DND-41 (cell line): ENCODE data around the gene NAPEPLD.
"Not testable (repeated sequence)": the region's sequence is repeated elsewhere in the genome, so short reads cannot be mapped to it uniquely, and the experiment has no call there.

Experiments
- ATAC-seq: fragments of 200-7000 bp; cut with Tn5 transposase; 3 replicates; pipeline ENCODE4 v1.9.1; 2021; ENCODE audit warnings: low read depth; ENCODE audit not compliant: insufficient read depth
- DNase-seq: peaks from one replicate; pipeline ENCODE4 v3.0.0-alpha.2; 2020
- H2AFZ ChIP-seq: 2 replicates; pipeline ENCODE4 v1.6.0; 2012; ENCODE audit warnings: low read depth, low read length
- H3K27ac ChIP-seq: 2 replicates; pipeline ENCODE4 v1.5.1; 2012; ENCODE audit warnings: low read length, inconsistent platforms
- H3K27me3 ChIP-seq: fragments of 200-600 bp; sonication (generic); 2 replicates; pipeline ENCODE4 v1.6.0; 2012; ENCODE audit warnings: low read length, mild to moderate bottlenecking, inconsistent platforms; ENCODE audit not compliant: insufficient read depth, poor library complexity
- H3K36me3 ChIP-seq: 2 replicates; pipeline ENCODE4 v1.5.1; 2012; ENCODE audit warnings: low read length, inconsistent platforms; ENCODE audit not compliant: insufficient read depth
- H3K4me1 ChIP-seq: 2 replicates; pipeline ENCODE4 v1.5.1; 2012; ENCODE audit warnings: mild to moderate bottlenecking, low read length; ENCODE audit not compliant: insufficient read depth
- H3K4me2 ChIP-seq: 2 replicates; pipeline ENCODE4 v1.6.0; 2012; ENCODE audit warnings: mild to moderate bottlenecking, moderate library complexity, low read length, inconsistent platforms; ENCODE audit not compliant: insufficient read depth
- H3K4me3 ChIP-seq, 2 experiments: fragments of 200-600 bp in 1 of 2; shearing (Covaris generic) in 1 of 2; 2 replicates each; pipeline ENCODE4 v1.5.1; 2012 to 2016; ENCODE audit warnings: inconsistent platforms in 2 of 2, low read length in 2 of 2, mild to moderate bottlenecking in 2 of 2, low read depth in 1 of 2, moderate library complexity in 1 of 2
- H3K79me2 ChIP-seq: 2 replicates; pipeline ENCODE4 v1.6.0; 2012; ENCODE audit warnings: low read length, inconsistent platforms; ENCODE audit not compliant: insufficient read depth
- H3K9ac ChIP-seq: 2 replicates; pipeline ENCODE4 v1.6.0; 2012; ENCODE audit warnings: low read depth, mild to moderate bottlenecking, inconsistent platforms, low read length, moderate library complexity
- H3K9me3 ChIP-seq: 2 replicates; pipeline ENCODE4 v1.5.1; 2012; ENCODE audit warnings: low read length, moderate library complexity, mild to moderate bottlenecking, inconsistent platforms; ENCODE audit not compliant: insufficient read depth, severe bottlenecking
- H4K20me1 ChIP-seq: 2 replicates; pipeline ENCODE4 v1.6.0; 2012; ENCODE audit warnings: low read length; ENCODE audit not compliant: insufficient read depth
- EZH2 ChIP-seq: IDR thresholded peaks from 3 replicates; pipeline ENCODE4 v1.6.1; 2012; ENCODE audit warnings: borderline replicate concordance, low read depth, mild to moderate bottlenecking, moderate library complexity, low read length, inconsistent platforms; ENCODE audit not compliant: severe bottlenecking
- TF ChIP-seq, protein P1 (sequence below): IDR thresholded peaks from 2 replicates; pipeline ENCODE4 v1.5.1; 2012; ENCODE audit warnings: borderline replicate concordance, low read length, moderate library complexity, mild to moderate bottlenecking; ENCODE audit not compliant: poor library complexity, severe bottlenecking; ENCODE audit errors: extremely low read depth

NAPEPLD gene

DNA sequence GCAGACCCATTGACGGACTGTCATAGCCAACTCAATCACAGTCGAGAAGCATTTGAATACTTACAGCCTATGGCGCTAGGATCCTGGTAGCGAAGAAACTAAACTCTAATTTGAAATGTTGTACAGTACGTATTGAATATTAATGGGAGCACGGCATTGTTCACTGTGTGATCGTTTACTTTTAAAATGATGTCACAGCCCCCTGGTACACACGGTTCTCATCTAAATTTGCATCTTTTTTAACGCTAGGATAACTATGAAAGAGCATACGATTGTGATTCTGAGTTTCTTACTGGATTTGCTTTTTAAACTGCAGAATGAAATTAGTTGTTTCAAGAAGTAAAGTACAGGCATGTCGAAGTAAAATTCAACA lies 895 bp upstream of the NAPEPLD start:
- peak overlapping the region; percentile 25 to 70 for H3K4me3 ChIP-seq
- H3K79me2 ChIP-seq: peaks cover 47% of the 10 kb centered on the region
- no peaks in the 10 kb centered on the region for H3K36me3 ChIP-seq
- no peak for ATAC-seq
- H2AFZ ChIP-seq: peak overlapping the region; percentile 94
- H3K4me1 ChIP-seq: peaks cover 45% of the 10 kb centered on the region
- no peaks in the 10 kb centered on the region for H3K27me3 ChIP-seq
- H3K27ac ChIP-seq: peak overlapping the region; percentile 95
- H3K9me3 ChIP-seq: no peaks in the 10 kb centered on the region
- H3K9ac ChIP-seq: peak overlapping the region; percentile 80
- no peak for DNase-seq
- peak overlapping the region; percentile 60 for H3K4me2 ChIP-seq
- TF ChIP-seq, protein P1, sequence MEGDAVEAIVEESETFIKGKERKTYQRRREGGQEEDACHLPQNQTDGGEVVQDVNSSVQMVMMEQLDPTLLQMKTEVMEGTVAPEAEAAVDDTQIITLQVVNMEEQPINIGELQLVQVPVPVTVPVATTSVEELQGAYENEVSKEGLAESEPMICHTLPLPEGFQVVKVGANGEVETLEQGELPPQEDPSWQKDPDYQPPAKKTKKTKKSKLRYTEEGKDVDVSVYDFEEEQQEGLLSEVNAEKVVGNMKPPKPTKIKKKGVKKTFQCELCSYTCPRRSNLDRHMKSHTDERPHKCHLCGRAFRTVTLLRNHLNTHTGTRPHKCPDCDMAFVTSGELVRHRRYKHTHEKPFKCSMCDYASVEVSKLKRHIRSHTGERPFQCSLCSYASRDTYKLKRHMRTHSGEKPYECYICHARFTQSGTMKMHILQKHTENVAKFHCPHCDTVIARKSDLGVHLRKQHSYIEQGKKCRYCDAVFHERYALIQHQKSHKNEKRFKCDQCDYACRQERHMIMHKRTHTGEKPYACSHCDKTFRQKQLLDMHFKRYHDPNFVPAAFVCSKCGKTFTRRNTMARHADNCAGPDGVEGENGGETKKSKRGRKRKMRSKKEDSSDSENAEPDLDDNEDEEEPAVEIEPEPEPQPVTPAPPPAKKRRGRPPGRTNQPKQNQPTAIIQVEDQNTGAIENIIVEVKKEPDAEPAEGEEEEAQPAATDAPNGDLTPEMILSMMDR: no peak
- TF ChIP-seq EZH2: no peak
- no peaks in the 10 kb centered on the region for H4K20me1 ChIP-seq

DNA sequence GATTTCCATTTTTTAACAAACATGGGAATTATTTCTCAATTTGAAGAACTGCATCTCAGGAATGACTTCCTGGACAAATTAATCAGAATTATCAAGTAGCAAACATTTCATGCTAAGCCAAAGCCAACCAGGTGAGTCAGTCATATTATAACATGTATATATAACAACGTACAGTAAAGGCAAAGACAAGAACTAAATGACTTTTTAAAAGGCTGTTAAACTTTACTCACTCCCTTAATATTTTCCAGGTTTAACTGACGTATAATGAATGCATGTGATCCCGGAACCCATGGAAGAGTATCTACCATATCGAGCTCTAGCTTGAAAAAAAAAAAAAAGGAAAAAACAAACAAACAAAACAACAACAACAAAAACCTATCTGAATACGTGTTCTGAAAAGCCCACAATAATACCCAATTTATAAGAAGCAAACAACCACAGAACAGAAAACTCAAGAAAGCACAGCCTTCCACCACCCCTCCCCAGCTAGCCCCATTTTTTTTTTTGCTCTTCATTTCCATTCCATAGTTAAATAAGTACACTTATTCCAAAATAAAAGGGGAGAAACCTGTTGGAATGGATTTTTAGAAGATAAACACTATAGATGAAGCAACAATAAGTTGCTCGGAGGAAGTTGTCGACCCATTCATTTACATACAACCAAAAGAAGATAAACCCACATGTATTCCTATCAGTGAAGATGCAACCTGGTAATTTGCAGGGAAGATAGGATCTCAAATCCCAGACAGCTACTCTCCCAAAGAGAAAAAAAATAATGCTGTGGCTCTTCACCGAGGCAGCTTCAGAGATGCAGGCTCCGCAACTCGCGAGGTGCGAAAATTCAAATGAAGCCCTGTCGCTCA lies 537 bp downstream of the NAPEPLD start:
- H3K27ac ChIP-seq: peak overlapping the region; percentile 95
- peak overlapping the region; percentile 80 for H3K9ac ChIP-seq
- H2AFZ ChIP-seq: peak overlapping the region; percentile 94
- peaks cover 45% of the 10 kb centered on the region for H3K4me1 ChIP-seq
- DNase-seq (no peak), ATAC-seq (no peak)
- no peaks in the 10 kb centered on the region for H4K20me1 ChIP-seq
- no peaks in the 10 kb centered on the region for H3K9me3 ChIP-seq
- H3K4me3 ChIP-seq: peak overlapping the region; percentile 25 to 70
- no peaks in the 10 kb centered on the region for H3K27me3 ChIP-seq
- no peak for TF ChIP-seq EZH2
- TF ChIP-seq, protein P1: no peak
- peak overlapping the region; percentile 60 for H3K4me2 ChIP-seq
- H3K36me3 ChIP-seq: no peaks in the 10 kb centered on the region
- H3K79me2 ChIP-seq: peaks cover 60% of the 10 kb centered on the region

DNA sequence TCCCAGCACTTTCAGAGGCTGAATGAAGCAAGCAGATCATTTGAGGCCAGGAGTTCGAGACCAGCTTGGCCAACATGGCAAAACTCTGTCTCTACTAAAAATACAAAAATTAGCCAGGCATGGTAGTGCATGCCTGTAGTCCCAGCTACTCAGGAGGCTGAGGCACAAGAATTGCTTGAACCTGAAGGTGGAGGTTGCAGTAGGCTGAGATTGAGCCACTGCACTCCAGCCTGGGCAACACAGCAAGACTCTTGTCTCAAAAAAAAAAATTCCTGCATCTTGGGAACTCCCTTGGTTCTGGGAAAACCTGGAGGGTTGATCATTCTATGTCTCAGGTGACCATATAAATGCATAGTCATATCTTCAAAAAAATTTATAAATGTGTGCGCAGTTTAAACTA lies 4.1 kb downstream of the NAPEPLD start:
- H3K9me3 ChIP-seq, H3K4me3 ChIP-seq, H2AFZ ChIP-seq, DNase-seq, H3K27ac ChIP-seq, H3K4me2 ChIP-seq, ATAC-seq, H3K36me3 ChIP-seq, H4K20me1 ChIP-seq, H3K9ac ChIP-seq, H3K27me3 ChIP-seq: not testable (repeated sequence)
- Histone ChIP-seq H3K79me2 (peaks cover 67% of the 10 kb centered on the region), H3K4me1 (peaks cover 38% of the 10 kb centered on the region)

DNA sequence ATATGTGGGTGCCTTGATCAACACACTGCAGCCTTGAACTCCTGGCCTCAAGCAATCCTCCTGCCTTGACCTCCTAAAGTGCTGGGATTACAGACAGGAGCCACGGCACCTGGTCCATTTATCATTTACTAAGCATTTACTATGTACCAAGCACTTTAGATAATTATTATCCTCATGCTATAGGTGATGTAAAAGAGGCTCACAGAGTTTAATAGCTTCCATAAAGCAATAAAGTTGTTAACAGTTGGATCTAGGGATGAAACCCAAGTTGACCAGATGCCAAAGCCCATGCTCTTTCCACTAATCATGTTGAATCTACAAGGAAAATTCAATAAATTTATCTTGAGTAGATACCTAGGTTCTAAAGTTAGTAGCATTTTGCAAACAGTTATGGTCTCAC lies 5.0 kb downstream of the NAPEPLD start:
- Histone ChIP-seq H3K27me3 (no peaks in the 10 kb centered on the region), H3K27ac (no peak overlapping the region), H3K4me3 (no peak overlapping the region), H3K36me3 (peaks cover 2% of the 10 kb centered on the region; the same call in 1 of the 2 replicates), H3K4me1 (peaks cover 33% of the 10 kb centered on the region), H3K4me2 (no peak overlapping the region), H3K9me3 (no peaks in the 10 kb centered on the region), H3K79me2 (peaks cover 60% of the 10 kb centered on the region), H4K20me1 (no peaks in the 10 kb centered on the region; the same call in 1 of the 2 replicates), H3K9ac (no peak overlapping the region), H2AFZ (no peak overlapping the region)
- ATAC-seq: no peak
- no peak for DNase-seq
- TF ChIP-seq, protein P1: no peak
- no peak for TF ChIP-seq EZH2
